Measurements from ENCODE around the gene HSPA12B.

Gene HSPA12B

GRCh38 chr20:3734111-3734843 lies 1.8 kb downstream of the HSPA12B start:
- no peaks in the 10 kb centered on the region for H3K9me3 ChIP-seq (ENCODE audit: control insufficient read depth, low read length)
- no peaks in the 10 kb centered on the region for H3K27me3 ChIP-seq (ENCODE audit: control insufficient read depth, insufficient read depth, low read length)
- H3K36me3 ChIP-seq (ENCODE audit: control insufficient read depth, insufficient read depth, low read length), result no peaks in the 10 kb centered on the region
- H3K27ac ChIP-seq, result no peak overlapping the region
- no peak overlapping the region for H3K4me3 ChIP-seq (ENCODE audit: low read depth, low read length)
- TF ChIP-seq, protein P1, sequence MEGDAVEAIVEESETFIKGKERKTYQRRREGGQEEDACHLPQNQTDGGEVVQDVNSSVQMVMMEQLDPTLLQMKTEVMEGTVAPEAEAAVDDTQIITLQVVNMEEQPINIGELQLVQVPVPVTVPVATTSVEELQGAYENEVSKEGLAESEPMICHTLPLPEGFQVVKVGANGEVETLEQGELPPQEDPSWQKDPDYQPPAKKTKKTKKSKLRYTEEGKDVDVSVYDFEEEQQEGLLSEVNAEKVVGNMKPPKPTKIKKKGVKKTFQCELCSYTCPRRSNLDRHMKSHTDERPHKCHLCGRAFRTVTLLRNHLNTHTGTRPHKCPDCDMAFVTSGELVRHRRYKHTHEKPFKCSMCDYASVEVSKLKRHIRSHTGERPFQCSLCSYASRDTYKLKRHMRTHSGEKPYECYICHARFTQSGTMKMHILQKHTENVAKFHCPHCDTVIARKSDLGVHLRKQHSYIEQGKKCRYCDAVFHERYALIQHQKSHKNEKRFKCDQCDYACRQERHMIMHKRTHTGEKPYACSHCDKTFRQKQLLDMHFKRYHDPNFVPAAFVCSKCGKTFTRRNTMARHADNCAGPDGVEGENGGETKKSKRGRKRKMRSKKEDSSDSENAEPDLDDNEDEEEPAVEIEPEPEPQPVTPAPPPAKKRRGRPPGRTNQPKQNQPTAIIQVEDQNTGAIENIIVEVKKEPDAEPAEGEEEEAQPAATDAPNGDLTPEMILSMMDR (IDR thresholded peaks at IDR 0.05), result no peak
- no peaks in the 10 kb centered on the region for H3K79me2 ChIP-seq
- H3K9ac ChIP-seq, result no peak overlapping the region
- peaks cover 18% of the 10 kb centered on the region for H3K4me1 ChIP-seq
- no peak overlapping the region for H2AFZ ChIP-seq
- H3K4me2 ChIP-seq (ENCODE audit: low read length), result peak overlapping the region; percentile 10

- H3K79me2 ChIP-seq, result no peaks in the 10 kb centered on the region
- TF ChIP-seq, protein P1 (IDR thresholded peaks at IDR 0.05), result no peak
- peaks cover 31% of the 10 kb centered on the region for H3K4me1 ChIP-seq
- H3K27me3 ChIP-seq (ENCODE audit: control insufficient read depth, insufficient read depth, low read length), result no peaks in the 10 kb centered on the region
- no peaks in the 10 kb centered on the region for H3K36me3 ChIP-seq (ENCODE audit: control insufficient read depth, insufficient read depth, low read length)
- H3K4me3 ChIP-seq (ENCODE audit: low read depth, low read length), result no peak overlapping the region
- H3K4me2 ChIP-seq (ENCODE audit: low read length), result no peak overlapping the region
- H3K27ac ChIP-seq, result no peak overlapping the region
- H2AFZ ChIP-seq, result no peak overlapping the region
- H3K9ac ChIP-seq, result no peak overlapping the region
- H3K9me3 ChIP-seq (ENCODE audit: control insufficient read depth, low read length), result no peaks in the 10 kb centered on the region
These were observed 3.3 kb downstream of the HSPA12B start for GRCh38 chr20:3735768-3736167.

- Histone ChIP-seq H3K4me2 (ENCODE audit: low read length) (peak overlapping the region; percentile 5), H3K4me1 (peaks cover 31% of the 10 kb centered on the region), H3K27me3 (ENCODE audit: control insufficient read depth, insufficient read depth, low read length) (no peaks in the 10 kb centered on the region), H3K27ac (peak overlapping the region; percentile 51), H3K9me3 (ENCODE audit: control insufficient read depth, low read length) (no peaks in the 10 kb centered on the region), H3K36me3 (ENCODE audit: control insufficient read depth, insufficient read depth, low read length) (no peaks in the 10 kb centered on the region), H2AFZ (peak overlapping the region; percentile 36), H3K79me2 (no peaks in the 10 kb centered on the region), H3K9ac (no peak overlapping the region), H3K4me3 (ENCODE audit: low read depth, low read length) (no peak overlapping the region)
- TF ChIP-seq, protein P1 (IDR thresholded peaks at IDR 0.05), result no peak
These were observed 5.9 kb downstream of the HSPA12B start for GRCh38 chr20:3738111-3739053.

DNA sequence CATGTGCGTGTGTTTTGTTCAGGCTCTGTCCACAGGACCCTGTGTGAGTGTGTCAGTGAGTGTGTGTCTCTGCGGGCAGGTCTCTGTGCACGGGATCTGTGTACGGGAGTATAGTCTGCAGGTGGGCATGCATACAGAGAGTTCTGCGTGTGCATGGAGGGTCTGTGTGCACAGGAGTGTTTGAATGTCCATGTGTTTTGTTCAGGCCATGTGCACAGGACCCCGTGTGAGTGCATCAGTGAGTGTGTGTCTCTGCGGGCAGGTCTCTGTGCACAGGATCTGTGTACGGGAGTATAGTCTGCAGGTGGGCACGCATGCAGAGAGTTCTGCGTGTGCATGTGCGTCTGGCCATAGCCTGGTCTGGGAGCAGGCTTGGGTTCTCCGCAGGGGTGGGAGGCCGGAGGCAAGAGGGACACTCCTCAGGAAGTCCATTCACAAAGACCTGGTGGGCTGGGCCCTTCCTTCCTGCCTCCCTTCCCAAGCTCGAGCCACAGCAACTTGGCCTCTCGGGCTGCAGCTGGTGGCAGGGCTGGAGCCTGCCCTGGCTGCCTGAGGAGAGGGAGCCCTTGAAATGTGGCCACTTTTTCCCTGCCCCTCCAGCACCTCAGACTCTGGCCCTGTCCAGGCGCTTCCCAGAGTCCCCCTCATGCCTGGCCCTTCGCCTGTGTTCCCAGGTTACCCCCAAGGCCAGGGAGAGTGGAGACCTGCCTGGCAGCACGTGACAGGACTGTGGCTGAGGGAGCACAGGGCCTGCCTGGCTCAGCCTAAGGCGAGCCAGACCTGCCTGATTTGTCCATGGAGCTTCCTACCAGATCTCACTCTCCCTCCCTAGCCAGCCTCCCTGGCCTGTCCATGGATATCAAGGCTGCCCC lies 6.8 kb downstream of the HSPA12B start:
- Histone ChIP-seq H3K4me1 (peaks cover 31% of the 10 kb centered on the region), H3K27ac (peak overlapping the region; percentile 42), H3K36me3 (ENCODE audit: control insufficient read depth, insufficient read depth, low read length) (no peaks in the 10 kb centered on the region), H3K4me2 (ENCODE audit: low read length) (no peak overlapping the region), H3K79me2 (no peaks in the 10 kb centered on the region), H3K9ac (no peak overlapping the region), H2AFZ (peak overlapping the region; percentile 79), H3K9me3 (ENCODE audit: control insufficient read depth, low read length) (no peaks in the 10 kb centered on the region), H3K27me3 (ENCODE audit: control insufficient read depth, insufficient read depth, low read length) (no peaks in the 10 kb centered on the region), H3K4me3 (ENCODE audit: low read depth, low read length) (no peak overlapping the region)
- TF ChIP-seq, protein P1 (IDR thresholded peaks at IDR 0.05), result no peak
